Measurements from ENCODE around the gene BTD.

BTD gene

DNA sequence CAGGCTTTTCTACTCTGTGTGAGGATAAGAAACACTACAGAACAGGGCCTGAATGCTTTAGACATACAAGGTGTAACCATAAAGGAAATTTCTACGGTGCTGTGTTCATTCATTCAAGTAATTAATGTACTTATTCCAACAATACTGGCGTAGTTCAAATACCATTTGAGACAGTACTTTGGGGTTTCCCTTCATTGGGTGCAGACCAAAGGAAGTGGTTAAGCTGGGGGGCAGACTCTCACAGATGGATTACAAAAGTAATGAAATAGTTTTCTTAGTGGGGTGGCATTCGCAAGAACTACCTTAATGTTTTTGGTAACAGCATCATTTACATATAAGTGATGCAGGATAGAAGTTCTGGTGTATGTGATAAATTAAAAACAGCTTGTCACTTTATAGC, 65.9 kb downstream of the BTD start:
- DNase-seq (ENCODE audit: low spot score), result no peak

GRCh38 chr3:15673536-15673935, 72.0 kb downstream of the BTD start:
- DNase-seq (ENCODE audit: low spot score), result no peak

DNA sequence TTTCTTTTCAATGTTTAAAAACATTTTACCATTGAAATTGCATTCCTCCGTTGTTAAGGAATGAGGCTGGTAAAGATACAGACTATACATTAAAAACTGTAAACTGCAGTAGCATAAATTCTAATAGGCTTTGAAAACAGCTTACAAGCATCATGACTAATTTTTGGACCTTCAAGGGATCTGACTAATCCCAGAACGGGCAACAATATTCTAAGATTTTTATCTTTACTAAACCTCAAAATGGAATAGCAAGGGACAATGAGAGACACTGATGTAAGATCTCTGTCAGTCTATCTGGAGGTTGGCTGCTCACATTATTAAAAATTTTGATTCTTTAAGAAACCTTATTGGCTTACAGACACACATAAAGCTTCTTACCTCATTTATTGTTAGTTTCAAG, 74.7 kb downstream of the BTD start:
- DNase-seq (ENCODE audit: low spot score), result no peak

DNA sequence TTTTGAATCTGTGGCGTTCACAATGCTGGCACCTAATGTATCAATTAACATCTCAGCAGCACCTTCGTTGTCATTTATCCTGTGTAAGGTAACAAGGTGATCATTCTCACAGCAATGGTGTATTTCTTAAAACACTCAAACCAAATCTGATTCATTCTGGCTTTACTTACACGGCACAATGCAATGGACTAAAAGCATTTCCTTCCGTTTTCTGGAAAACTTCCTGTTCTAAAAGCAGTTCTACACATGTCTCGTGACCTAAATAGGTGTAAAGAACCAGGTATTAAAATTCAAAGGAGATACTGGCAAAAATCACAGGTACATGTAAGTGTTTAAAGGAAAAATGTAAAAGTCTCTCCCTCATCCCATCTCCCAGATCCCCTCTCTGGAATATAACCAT, 77.8 kb downstream of the BTD start:
- DNase-seq (ENCODE audit: low spot score), result no peak

- no peak for DNase-seq (ENCODE audit: low spot score)
These were observed 80.1 kb downstream of the BTD start for GRCh38 chr3:15681668-15682067.

GRCh38 chr3:15682561-15683185, 81.1 kb downstream of the BTD start:
- no peak for DNase-seq (ENCODE audit: low spot score)

DNA sequence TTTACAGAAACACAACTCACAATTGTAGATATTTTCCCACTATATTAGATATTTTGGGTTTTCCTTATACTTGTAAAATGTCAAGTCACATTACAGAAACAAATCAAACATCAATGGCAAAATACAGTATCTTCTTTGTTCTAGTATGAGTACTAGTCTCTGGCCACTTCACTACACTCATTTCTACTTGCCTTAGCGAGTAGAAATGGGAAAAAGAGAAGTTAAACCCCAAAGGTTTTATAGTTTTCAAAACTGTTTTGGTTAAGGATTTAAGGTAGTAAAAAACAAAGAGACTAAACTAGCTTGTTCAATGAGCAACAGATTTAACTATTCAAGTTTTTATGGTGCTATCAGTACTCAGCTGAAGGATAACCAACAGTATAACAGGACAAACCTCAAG, 81.7 kb downstream of the BTD start:
- DNase-seq (ENCODE audit: low spot score), result no peak

DNA sequence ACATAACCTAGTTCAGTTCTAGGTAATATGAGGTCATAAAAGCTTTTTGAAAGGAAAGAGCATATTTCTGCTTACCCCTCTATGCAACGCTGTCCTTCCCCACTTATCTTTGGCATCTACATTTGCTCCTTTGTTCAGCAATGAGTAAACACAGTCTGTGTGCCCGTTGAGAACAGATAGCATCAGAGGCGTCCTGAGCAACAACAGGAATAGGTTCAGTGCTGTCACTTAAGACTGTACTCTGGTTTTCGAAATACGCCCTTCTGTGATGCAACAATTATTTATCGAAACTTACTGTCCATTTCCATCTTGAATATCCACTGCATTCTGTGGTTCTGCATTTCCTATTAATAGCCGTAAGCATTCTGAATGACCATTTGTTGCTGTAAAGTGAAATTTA, 84.4 kb downstream of the BTD start:
- DNase-seq (ENCODE audit: low spot score), result no peak

DNA sequence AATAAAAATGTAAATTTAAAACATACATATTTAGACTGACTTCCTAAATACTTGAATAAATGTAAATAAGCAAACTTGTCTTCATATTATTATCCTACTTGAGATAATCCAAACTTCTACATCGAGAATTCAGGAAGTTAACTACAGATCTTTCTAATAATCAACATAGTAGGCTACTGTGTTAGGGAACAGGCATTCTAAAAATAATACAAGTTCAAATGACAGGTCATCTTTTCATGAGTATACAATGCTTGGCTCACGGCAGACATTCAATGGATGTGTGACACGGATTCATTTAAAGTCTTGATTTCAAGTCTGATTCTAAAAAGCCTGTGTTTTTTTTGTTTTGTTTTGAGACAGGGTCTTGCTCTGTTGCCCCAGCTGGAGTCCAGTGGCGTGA, 88.7 kb downstream of the BTD start:
- no peak for DNase-seq (ENCODE audit: low spot score)

DNA sequence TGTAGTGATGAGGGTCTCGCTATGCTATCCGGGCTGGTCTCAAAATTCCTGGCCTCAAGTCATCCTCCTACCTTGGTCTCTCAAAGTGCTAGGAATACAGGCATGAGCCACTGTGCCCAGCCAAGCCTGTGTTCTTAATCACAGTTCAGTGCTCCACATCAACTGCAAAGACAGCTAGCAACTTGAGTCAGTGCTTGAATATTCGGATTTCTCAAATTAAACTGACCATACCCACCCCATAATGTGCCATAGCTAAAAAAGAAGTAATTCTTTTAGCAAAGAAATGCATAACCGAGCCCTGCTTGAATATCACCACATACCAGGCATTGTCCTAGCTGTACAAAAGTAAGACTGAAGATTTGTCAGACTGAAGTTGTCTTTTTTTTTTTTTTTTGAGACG, 89.2 kb downstream of the BTD start:
- DNase-seq (ENCODE audit: low spot score), result no peak

DNA sequence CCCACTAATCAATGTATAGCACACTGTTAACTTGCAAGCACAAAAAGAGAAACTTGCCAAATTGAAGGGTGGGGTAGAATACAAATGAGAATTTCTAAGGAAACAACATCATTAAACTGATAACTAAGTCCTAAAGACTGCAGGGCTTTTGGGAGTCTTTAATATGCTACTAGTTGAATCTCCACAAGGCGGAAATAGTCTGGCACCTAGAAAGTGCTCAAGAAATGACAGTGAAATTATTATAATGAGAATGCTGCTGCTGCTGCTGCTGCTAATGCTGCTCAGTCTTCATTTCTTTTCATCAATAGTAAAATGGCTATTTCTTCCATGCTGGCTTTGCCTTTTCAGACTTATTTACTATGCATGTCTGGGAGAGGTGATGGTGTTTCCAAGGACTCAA, 91.8 kb downstream of the BTD start:
- no peak for DNase-seq (ENCODE audit: low spot score)

- no peak for DNase-seq (ENCODE audit: low spot score)
These were observed 93.1 kb downstream of the BTD start for GRCh38 chr3:15694628-15695027.

All from iPS-NIHi11 (cell line).